Astrocyte of the cerebellum (primary cell): ENCODE data around the gene SUFU.

Source experiments
- DNase-seq: peaks from one replicate; pipeline ENCODE4 v3.0.0-alpha.2; 2011; ENCODE audit warnings: low read depth
- H3K4me3 ChIP-seq: 2 replicates; pipeline ENCODE4 v1.5.1; 2011; ENCODE audit warnings: mild to moderate bottlenecking, low read depth, low read length, moderate library complexity
- in situ Hi-C: cut with HindIII; loops from 2 replicates; pipeline ENCODE4 v1.10.0; 2017; ENCODE audit warnings: low sequenced_read_pairs
- TF ChIP-seq, protein P1 (sequence below): IDR thresholded peaks from 2 replicates; pipeline ENCODE4 v1.5.1; 2012; ENCODE audit warnings: low read length, low read depth, moderate library complexity, mild to moderate bottlenecking; ENCODE audit errors: missing control alignments

The SUFU gene

DNA sequence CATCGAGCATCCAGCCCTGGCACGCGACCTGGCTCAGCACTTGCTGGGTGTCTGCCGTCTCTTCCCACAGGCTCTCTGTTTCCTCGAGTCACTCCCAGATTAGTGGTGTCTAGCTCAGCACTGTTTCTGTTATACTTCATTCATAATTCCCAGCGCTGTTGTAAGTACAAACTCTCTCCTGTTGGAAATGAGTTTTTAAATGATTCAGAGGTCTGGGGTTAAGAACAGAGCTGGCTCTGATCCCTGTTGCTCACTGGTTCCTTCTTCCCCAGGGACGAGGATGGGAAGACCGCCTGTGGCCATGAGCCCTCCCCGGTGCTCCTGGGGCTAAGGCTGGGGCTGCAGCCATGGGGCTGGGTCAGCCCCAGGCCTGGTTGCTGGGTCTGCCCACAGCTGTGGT, 35.1 kb upstream of the SUFU start:
- no peak overlapping the region for H3K4me3 ChIP-seq
- TF ChIP-seq, protein P1, sequence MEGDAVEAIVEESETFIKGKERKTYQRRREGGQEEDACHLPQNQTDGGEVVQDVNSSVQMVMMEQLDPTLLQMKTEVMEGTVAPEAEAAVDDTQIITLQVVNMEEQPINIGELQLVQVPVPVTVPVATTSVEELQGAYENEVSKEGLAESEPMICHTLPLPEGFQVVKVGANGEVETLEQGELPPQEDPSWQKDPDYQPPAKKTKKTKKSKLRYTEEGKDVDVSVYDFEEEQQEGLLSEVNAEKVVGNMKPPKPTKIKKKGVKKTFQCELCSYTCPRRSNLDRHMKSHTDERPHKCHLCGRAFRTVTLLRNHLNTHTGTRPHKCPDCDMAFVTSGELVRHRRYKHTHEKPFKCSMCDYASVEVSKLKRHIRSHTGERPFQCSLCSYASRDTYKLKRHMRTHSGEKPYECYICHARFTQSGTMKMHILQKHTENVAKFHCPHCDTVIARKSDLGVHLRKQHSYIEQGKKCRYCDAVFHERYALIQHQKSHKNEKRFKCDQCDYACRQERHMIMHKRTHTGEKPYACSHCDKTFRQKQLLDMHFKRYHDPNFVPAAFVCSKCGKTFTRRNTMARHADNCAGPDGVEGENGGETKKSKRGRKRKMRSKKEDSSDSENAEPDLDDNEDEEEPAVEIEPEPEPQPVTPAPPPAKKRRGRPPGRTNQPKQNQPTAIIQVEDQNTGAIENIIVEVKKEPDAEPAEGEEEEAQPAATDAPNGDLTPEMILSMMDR: no peak
- DNase-seq: no peak
- in situ Hi-C loops: no loop called here

DNA sequence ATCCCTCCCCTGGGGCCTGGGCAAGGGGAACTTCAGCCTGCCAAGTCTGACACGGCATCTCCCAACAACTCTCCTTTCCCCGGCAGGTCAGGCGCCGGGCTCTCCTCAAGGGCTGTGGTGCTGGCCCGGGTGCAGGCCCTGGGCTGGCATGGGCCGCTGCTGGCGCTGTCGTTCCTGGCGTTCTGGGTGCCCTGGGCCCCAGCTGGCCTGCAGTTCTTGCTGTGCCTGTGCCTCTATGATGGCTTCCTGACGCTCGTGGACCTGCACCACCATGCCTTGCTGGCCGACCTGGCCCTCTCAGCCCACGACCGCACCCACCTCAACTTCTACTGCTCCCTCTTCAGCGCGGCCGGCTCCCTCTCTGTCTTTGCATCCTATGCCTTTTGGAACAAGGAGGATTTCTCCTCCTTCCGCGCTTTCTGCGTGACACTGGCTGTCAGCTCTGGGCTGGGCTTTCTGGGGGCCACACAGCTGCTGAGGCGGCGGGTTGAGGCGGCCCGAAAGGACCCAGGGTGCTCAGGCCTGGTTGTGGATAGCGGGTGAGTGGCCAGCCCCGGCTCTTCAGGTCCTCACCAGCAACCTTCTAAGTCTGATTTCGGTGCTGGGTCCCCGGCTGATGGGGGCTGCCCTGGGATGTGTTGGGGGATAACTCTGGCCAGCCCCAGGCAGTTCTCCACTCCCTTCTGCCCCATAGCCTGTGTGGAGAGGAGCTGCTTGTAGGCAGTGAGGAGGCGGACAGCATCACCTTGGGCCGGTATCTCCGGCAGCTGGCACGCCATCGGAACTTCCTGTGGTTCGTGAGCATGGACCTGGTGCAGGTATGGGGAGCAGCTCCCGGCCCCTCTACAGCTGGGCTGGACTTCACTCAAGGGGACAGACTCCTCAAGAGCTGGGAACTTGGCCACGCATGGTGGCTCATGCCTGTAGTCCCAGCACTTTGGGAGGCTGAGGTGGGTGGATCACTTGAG, 32.9 kb upstream of the SUFU start:
- in situ Hi-C loops: no loop called here
- TF ChIP-seq, protein P1: no peak
- DNase-seq: no peak
- no peak overlapping the region for H3K4me3 ChIP-seq

DNA sequence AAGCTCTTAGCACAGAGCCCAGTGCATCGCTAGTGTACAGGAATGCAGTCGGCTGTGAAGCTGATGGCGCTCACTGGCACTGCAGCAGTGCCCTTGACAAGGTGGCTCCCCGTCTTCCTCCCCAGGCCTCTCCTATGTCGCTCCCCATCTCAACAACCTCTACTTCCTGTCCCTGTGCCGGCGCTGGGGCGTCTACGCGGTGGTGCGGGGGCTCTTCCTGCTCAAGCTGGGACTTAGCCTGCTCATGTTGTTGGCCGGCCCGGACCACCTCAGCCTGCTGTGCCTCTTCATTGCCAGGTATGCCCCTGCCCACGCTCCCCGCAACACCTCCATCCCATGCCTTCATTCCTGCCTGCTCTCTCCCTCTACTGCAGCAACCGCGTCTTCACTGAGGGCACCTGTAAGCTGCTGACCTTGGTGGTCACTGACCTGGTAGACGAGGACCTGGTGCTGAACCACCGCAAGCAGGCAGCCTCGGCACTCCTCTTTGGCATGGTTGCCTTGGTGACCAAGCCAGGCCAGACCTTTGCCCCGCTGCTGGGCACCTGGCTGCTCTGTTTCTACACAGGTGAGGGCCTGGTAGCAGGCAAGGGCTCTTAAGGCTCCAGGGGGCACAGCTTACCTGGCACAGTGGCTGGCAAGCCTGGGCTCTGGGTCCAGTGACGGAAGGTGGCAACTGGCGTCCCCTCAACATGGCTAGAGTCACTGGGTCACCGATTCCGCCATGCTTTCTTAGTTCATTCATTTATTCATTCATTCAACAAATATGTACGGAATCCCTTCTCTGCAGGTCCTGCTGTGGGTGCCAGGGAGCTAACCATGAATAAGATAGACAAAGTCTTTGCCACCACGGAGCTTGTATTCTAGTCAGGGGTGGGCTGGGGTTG, 30.1 kb upstream of the SUFU start:
- in situ Hi-C loops: no loop called here
- no peak for DNase-seq
- no peak overlapping the region for H3K4me3 ChIP-seq
- TF ChIP-seq, protein P1: no peak

DNA sequence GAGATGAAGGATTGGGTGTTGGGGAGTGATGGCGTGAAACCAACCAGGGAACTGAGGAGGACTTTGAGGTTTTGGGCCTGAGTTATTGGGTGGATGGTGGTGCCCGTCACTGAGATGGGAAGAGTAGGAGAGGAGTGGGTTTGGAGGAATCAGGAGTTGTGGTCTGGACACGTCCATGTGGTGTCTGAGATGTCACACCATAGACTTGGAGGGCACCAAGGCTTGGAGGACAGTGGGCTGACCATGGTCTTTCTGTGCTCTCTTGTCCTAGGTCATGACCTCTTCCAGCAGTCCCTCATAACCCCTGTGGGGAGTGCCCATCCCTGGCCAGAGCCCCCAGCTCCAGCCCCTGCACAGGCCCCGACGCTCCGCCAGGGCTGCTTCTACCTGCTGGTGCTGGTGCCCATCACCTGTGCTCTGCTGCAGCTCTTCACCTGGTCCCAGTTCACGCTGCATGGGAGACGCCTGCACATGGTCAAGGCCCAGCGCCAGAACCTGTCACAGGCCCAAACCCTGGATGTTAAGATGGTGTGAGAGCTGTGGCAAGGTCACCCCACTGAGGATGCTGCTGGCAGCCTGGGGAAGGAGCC, 28.2 kb upstream of the SUFU start:
- TF ChIP-seq, protein P1: no peak
- in situ Hi-C loops: no loop called here
- DNase-seq: no peak
- no peak overlapping the region for H3K4me3 ChIP-seq

DNA sequence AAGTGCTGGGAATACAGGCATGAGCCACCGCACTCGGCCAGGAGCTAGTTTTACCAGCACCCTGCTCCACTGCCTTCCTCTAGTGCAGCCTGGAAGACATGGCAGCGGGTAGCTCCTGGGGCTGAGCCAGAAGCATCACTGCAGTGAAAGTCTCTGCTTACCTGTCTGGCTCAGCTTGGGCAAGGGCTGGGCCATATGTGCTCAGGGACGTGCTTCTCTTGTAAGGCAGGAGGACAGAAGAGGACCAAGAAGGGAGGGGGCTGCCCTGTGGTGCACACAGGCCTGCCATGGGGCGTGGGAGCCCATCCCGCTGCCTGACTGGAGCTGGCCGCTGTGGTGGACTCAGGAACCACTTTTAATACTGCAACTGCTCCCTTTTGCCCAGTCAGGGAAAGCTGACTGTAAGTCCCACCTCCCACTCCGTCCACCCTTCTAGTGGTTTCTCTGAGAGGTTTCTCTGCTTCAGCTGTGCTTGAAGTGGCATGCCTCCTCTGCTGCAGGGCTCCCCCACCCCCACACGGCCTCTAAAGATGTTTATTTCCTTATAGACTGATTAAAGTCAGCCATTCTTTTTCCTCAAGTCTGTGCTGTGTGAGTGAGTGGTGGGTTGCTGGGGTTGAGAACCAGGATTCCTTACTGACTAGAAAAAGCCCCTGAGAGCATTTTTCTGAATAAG, 27.2 kb upstream of the SUFU start:
- TF ChIP-seq, protein P1: no peak
- DNase-seq: no peak
- H3K4me3 ChIP-seq: no peak overlapping the region
- in situ Hi-C loops: no loop called here

DNA sequence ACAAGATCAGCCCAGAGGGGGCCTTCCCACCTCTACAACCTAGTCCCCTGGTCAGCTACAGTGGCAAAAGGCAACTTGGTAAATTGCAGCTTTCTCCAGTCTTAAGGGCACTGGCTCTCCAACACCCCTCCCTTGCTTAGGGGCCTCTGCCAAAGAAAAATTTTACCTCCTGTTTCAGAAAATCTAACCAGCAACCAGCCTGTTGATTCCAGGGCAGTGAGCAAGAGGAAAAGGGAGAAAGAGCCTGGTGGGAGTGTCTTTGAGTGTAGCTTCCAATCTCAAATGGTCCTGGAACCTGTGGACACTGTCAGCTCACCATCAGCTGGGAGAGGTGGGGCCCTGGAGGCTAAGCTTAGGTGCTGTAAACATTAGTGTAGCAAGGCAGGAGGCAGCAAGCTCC, 24.1 kb upstream of the SUFU start:
- no peak for DNase-seq
- H3K4me3 ChIP-seq: no peak overlapping the region
- TF ChIP-seq, protein P1: no peak
- in situ Hi-C loops: no loop called here
